C4-2B (cell line): Measurements from ENCODE around the gene TMTC4.

Experiments
- H3K27ac ChIP-seq: fragments of 450-650 bp; 2 replicates; pipeline ENCODE4 v1.5.1; 2017
- ZFX ChIP-seq: fragments of 450-650 bp; IDR thresholded peaks from 2 replicates; pipeline ENCODE4 v1.6.1; 2017
- TF ChIP-seq, protein P1 (sequence below): fragments of 450-650 bp; conservative IDR thresholded peaks from 2 replicates; pipeline ENCODE4 v1.5.1; 2017; ENCODE audit warnings: mild to moderate bottlenecking

Gene TMTC4

DNA sequence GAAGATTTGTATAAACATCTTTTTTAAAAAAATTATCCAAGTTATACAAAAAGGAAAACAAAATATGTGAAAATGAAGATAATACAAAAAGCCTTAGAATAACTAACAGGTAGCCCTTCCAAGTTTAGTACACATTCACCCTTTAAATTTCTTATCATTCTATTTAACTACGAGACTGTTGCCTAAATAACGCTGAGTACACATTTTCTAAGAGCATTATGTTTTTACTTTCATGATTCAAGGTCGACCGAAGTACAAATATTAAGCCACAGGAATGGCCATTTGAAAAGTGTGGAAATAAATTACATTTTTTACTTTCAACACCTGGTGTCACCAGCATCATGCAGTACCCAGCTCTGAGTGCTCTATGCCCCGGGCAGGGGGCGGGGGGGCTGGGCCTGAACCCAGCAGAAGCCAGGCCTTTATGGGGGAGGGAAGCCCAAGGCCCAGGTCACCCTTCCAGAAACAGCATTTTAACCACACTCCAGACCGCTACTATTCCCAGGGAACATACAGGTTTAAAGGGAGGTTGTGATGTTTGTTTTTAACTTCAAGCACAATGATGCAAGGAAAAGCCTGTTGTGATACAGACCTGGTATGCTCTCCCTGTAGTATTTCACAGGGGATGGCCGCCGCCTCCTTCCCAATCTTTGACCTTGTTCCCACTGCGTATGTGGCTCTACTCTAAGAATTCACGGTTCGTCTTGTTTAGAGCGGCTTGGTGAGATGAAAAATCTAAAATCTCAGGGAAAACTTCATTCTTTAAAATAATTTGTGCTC is 110.0 kb downstream of the TMTC4 start:
- TF ChIP-seq, protein P1, sequence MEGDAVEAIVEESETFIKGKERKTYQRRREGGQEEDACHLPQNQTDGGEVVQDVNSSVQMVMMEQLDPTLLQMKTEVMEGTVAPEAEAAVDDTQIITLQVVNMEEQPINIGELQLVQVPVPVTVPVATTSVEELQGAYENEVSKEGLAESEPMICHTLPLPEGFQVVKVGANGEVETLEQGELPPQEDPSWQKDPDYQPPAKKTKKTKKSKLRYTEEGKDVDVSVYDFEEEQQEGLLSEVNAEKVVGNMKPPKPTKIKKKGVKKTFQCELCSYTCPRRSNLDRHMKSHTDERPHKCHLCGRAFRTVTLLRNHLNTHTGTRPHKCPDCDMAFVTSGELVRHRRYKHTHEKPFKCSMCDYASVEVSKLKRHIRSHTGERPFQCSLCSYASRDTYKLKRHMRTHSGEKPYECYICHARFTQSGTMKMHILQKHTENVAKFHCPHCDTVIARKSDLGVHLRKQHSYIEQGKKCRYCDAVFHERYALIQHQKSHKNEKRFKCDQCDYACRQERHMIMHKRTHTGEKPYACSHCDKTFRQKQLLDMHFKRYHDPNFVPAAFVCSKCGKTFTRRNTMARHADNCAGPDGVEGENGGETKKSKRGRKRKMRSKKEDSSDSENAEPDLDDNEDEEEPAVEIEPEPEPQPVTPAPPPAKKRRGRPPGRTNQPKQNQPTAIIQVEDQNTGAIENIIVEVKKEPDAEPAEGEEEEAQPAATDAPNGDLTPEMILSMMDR = no peak
- TF ChIP-seq ZFX = no peak
- no peak overlapping the region for H3K27ac ChIP-seq

DNA sequence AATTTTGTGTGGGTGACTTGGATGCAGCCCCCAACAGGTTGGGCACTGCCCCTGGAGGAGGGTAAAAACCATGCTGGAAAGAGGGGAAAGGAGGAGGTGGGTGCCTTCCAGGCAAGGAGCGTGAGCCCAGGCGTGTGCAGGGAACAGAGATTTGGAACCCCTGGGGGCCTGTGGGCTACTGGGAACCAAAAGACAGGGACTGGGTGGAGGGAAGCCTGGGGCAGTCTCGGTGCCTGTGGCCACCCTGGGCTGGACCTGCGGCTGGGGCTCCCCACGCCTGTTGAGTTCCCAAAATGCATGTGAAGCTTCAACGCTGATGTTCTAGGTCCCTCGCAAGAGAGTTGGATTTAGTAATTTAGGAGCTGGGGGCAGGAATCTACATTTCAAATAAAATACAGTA is 110.8 kb downstream of the TMTC4 start:
- H3K27ac ChIP-seq = no peak overlapping the region
- TF ChIP-seq, protein P1 = no peak
- no peak for TF ChIP-seq ZFX

GRCh38 chr13:100561599-100562204 is 112.9 kb downstream of the TMTC4 start:
- TF ChIP-seq, protein P1 = no peak

GRCh38 chr13:100561158-100561499 is 113.5 kb downstream of the TMTC4 start:
- H3K27ac ChIP-seq = no peak overlapping the region
- TF ChIP-seq, protein P1 = no peak
- no peak for TF ChIP-seq ZFX

More at GRCh38 chr13:100561599-100562204, 112.9 kb downstream of the TMTC4 start:
- H3K27ac ChIP-seq = no peak overlapping the region

GRCh38 chr13:100560498-100561157 is 114.0 kb downstream of the TMTC4 start:
- TF ChIP-seq, protein P1 = no peak

GRCh38 chr13:100559886-100560285 is 114.7 kb downstream of the TMTC4 start:
- no peak overlapping the region for H3K27ac ChIP-seq
- TF ChIP-seq, protein P1 = no peak
- TF ChIP-seq ZFX = no peak

More at GRCh38 chr13:100560498-100561157, 114.0 kb downstream of the TMTC4 start:
- H3K27ac ChIP-seq = no peak overlapping the region
